ENCODE measurements around the gene PNKD. TPM values are rescaled to one million over a fixed set of nuclear protein-coding genes. Genes with fewer than 3 reads are reported as not detected.

The PNKD gene
- total RNA-seq, 1 donor from 2014 or later: 19.8 TPM

DNA sequence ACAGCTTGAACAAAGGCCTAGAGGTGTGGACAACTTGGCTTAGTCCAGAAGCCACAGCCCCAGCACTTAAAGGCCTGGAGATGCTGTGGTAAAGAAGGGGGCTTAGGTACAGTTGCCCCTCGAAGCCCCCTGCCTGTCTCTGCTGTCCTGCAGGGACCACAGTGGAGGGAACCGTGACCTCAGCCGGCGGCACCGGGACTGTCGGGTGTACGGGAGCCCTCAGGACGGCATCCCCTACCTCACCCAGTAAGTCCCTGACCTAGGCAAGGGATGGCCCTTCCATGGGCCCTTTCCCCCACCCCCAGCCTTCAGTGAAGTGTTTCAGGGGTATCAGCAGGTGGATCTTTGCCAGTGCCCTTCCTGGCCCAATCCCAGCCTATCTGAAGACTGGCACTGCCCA is 71.1 kb downstream of the PNKD start:
- no peak for DNase-seq (ENCODE audit: low read depth in 2 of 2)

- DNase-seq (ENCODE audit: low read depth in 2 of 2): no peak
Observed at GRCh38 chr2:218342837-218343236, 72.5 kb downstream of the PNKD start.

DNA sequence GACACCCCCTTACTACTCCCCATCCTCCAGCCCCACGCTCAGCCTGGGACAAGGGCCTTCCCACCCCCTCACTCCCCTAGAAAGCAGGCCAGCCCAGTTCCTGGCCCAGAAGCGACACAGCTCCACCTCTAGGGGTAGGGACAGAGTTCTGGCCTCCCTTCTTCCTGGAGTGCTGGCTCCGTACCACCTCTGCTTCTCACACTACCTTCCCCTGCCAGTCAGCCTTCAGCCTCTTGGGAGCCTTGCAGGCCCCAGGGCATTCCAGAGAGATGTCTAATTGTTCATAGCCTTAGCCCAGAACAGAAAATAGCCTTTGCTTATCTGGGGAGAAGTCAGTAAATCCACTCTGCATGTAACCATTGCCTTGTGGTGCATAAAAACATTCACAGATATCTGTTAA is 73.3 kb downstream of the PNKD start:
- DNase-seq (ENCODE audit: low read depth in 2 of 2): no peak

DNA sequence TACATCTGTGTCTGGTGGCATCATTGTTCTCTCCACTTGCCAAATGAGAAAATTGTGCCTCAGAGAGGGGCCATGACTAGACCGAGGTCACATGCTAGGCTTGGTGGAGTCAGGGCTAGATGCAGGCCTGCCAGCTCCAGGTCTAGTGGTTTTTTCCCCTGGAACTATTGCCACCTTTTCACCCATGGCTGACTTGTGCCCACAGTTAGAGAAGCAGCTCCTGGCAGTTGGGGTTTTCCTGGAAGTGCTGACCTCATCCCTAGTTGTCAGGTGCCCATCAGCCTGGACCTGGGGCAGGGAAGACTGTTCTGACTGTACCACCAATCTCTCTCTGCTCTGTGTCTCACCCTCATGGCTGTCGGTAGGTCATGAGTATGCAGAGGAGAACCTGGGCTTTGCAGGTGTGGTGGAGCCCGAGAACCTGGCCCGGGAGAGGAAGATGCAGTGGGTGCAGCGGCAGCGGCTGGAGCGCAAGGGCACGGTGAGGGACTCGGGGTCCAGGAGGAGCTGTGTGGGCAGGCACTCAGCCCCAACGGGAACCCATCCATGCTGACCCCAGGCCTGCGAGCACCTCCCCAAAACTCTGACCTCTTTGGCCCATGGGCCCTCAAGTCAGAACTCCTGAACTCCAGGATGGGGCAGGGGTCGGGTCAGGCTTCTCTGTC is 73.9 kb downstream of the PNKD start:
- no peak for DNase-seq (ENCODE audit: low read depth in 2 of 2)

DNA sequence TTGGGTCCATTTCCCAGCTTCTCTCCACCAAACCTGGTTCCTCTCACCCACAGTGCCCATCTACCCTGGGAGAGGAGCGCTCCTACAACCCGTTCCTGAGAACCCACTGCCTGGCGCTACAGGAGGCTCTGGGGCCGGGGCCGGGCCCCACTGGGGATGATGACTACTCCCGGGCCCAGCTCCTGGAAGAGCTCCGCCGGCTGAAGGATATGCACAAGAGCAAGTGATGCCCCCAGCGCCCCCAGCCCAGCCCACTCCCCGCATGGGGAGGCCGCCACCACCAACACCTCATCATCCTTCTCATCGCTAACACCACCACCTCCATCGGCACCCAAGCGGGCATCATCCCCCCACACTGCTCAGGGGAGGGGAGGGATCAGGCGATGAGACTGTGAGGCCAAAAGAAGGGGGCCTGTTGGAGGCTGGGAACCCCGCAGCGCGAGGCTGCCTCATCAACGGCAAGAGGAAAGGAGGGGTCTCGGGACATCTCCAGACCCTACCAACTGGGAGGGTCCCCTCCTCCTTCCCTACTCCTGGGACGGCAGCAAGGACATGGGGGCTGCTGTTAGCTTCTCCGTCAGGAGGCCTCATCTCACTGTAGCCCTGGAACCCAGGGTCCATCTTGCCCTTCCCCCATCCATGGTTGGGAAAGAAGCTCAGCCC is 74.6 kb downstream of the PNKD start:
- no peak for DNase-seq (ENCODE audit: low read depth in 2 of 2)

- DNase-seq (ENCODE audit: low read depth in 2 of 2): no peak
Observed at GRCh38 chr2:218345491-218346236, 75.3 kb downstream of the PNKD start.

DNA sequence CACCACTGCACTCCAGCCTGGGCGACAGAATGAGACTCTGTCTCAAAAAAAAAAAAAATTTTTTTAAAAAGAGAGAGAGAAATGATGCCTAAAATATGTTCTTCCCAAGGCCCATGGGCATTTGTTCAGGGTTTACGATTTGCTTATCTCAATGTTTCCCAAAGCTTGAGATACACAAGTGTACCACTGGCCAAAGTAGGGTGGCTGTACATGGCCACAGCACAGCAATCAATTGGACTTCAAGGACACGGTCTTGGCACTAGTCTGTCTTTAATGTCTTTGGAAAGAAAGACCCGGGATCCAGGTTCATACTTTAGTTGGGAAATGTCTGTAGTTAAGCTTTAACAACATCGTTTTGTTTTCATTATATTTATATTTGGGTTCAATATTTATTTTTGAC is 76.9 kb downstream of the PNKD start:
- DNase-seq (ENCODE audit: low read depth in 2 of 2): no peak

GRCh38 chr2:218354045-218354444 is 83.7 kb downstream of the PNKD start:
- no peak for DNase-seq (ENCODE audit: low read depth in 2 of 2)

- no peak for DNase-seq (ENCODE audit: low read depth in 2 of 2)
Observed at GRCh38 chr2:218354850-218355443, 84.6 kb downstream of the PNKD start.

DNA sequence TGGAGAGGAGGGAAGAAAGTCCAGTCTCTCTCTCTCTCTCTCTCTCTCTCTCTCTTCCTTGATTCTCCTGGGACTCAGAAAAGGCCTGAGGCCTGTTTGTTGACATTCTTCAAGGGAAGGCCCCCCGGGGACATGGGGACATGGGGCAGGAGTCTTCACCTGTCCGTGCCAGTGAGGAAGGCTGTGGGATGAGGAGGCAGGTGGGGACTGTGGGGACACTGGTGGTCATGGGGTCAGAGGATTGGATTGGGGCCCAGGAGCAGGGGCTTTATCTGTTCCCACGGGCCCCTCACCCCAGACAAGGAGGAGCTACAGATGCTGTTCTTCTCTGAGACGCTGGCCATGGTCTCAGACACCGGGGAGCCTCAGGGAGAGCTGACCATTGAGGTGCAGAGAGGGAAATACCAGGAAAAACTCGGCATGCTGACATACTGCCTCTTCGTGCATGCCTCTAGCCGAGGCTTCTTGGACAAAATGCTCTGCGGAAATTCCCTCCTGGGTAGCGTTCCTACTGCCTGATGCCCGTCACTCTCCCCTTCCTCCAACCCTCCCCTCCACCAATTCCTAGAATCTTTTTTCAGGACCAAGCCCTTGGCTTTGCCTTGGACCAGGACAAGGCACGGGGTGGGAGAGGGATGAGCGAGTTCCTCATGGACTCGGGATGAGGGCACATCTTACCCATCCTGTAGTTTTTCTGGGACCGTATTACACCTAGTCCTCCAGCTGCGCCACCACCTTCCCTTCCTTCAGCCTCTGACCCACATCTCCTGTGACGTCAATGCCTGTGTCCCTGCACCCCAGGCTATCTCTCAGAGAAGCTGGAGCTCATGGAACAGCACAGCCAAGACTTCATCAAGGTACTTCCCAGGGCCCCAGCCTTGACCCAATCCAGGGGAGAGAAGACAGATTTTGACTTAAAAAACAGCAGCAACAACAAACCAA is 87.2 kb downstream of the PNKD start:
- DNase-seq (ENCODE audit: low read depth in 2 of 2): no peak

- DNase-seq (ENCODE audit: low read depth in 2 of 2): no peak
Observed at GRCh38 chr2:218360453-218360852, 90.1 kb downstream of the PNKD start.

DNA sequence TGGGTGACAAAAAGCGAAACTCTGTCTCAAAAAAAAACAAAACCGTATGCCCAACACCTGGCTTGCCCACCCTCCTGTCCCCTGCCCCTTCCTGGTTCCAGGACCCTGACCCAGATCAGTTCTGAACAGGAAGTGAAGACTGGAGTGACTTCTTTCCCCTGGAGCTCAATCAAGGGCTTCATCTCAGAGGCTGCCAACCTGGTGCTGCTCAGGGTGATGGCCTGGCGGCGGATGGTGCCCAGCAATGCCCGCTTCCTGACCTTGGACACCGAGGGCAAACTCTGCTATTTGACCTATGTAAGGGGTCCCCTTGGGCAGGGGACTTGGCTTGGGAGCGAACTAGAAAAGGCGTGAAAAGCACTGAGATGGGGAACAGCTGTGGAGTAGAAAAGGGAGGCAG is 92.3 kb downstream of the PNKD start:
- DNase-seq (ENCODE audit: low read depth in 2 of 2): no peak

GRCh38 chr2:218363736-218364135 is 93.4 kb downstream of the PNKD start:
- no peak for DNase-seq (ENCODE audit: low read depth in 2 of 2)

- no peak for DNase-seq (ENCODE audit: low read depth in 2 of 2)
Observed at GRCh38 chr2:218364196-218364595, 93.9 kb downstream of the PNKD start.

GRCh38 chr2:218366621-218367414 is 96.5 kb downstream of the PNKD start:
- DNase-seq (ENCODE audit: low read depth in 2 of 2): no peak

DNA sequence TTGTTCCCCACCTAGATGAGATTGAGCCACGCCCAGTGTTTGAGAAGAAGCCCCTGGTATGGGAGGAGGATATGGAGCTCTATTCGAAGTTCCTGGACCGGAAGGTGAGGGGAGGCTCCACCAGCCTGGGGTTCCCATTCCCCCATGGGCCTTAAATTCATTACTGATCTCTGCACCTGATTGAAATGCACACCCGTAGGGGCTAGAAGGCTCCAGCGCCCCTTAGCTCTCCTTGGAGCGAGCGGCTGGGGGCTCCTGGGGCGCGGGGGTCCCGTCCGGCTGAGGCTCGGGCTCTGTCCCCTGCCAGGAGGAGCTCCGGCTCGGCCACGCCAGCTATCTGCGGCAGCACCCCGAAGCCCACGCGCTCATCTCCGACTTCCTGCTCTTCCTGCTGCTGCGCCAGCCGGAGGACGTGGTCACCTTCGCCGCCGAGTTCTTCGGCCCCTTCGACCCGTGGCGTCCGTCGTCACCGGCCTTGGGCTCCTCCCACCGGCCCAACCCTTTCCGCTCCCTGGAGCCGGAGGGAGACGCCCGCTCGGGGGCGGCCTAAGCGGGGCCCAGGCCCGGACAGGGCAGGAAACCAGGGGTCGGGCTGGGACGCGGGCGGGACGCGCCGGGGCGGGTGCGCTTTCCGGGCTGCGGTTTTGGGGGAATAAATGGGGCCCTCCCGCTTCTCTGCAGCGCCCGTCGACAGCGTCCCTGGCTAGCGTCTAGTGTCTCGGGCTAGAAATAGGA is 97.3 kb downstream of the PNKD start:
- DNase-seq (ENCODE audit: low read depth in 2 of 2): peak in 1 of 2 donors; percentile 63

- DNase-seq (ENCODE audit: low read depth in 2 of 2): no peak
Observed at GRCh38 chr2:218368150-218368528, 97.8 kb downstream of the PNKD start.

GRCh38 chr2:218368621-218369153 is 98.4 kb downstream of the PNKD start:
- DNase-seq (ENCODE audit: low read depth in 2 of 2): no peak

GRCh38 chr2:218369330-218369729 is 99.0 kb downstream of the PNKD start:
- DNase-seq (ENCODE audit: low read depth in 2 of 2): no peak
